Gastroesophageal sphincter (tissue), 4 donors: ENCODE data around the gene GPRC5B. TPM values are rescaled to one million over a fixed set of nuclear protein-coding genes. Genes with fewer than 3 reads are reported as not detected.

Experiments used
- ATAC-seq: fragments of 150-250 bp; one replicate; pipeline ENCODE4 v1.9.1; 2016; ENCODE audit warnings: mild to moderate bottlenecking, moderate library complexity
- H3K27ac ChIP-seq, 4 donors: fragments of 200-600 bp; sonication (generic) in 3 of 4; 1 replicate in 3 of 4; 2 replicates in 1 of 4; pipeline ENCODE4 v1.5.1; 2016 to 2019
- H3K27me3 ChIP-seq: fragments of 200-600 bp; sonication (generic); one replicate; pipeline ENCODE4 v1.5.1; 2019
- H3K36me3 ChIP-seq, 2 donors: fragments of 200-600 bp; sonication (generic); one replicate each; pipeline ENCODE4 v1.5.1; 2019; ENCODE audit warnings: control low read depth in 1 of 2
- H3K4me1 ChIP-seq, 3 donors: fragments of 200-600 bp; sonication (generic); 1 replicate in 2 of 3; 2 replicates in 1 of 3; pipeline ENCODE4 v1.5.1; 2016 to 2019; ENCODE audit warnings: control low read depth in 2 of 3
- H3K4me3 ChIP-seq, 2 donors: fragments of 200-600 bp; sonication (generic); one replicate each; pipeline ENCODE4 v1.5.1; 2019; ENCODE audit warnings: mild to moderate bottlenecking in 1 of 2, moderate library complexity in 1 of 2
- H3K9me3 ChIP-seq, 3 donors: fragments of 200-600 bp; sonication (generic); one replicate each; pipeline ENCODE4 v1.5.1; 2017 to 2019; ENCODE audit warnings: control low read depth in 2 of 3
- CTCF ChIP-seq, 4 experiments: fragments of 200-600 bp in 2 of 4; fragments of 450-650 bp in 2 of 4; sonication (generic) in 1 of 4; IDR thresholded peaks; one replicate each; pipeline ENCODE4 v1.5.1; 2017 to 2019; ENCODE audit warnings: antibody characterized with exemption in 4 of 4, mild to moderate bottlenecking in 2 of 4, moderate library complexity in 2 of 4
- EP300 ChIP-seq: sonication (generic); formaldehyde crosslinking; IDR thresholded peaks from one replicate; pipeline ENCODE4 v1.6.1; 2017; ENCODE audit warnings: antibody characterized with exemption, mild to moderate bottlenecking
- POLR2A ChIP-seq, 2 donors: fragments of 450-650 bp; IDR thresholded peaks; one replicate each; pipeline ENCODE4 v1.6.1; 2017; ENCODE audit warnings: antibody characterized with exemption in 2 of 2, mild to moderate bottlenecking in 2 of 2, moderate library complexity in 1 of 2
- POLR2AphosphoS5 ChIP-seq: sonication (generic); formaldehyde crosslinking; IDR thresholded peaks from one replicate; pipeline ENCODE4 v1.6.1; 2017; ENCODE audit warnings: antibody characterized with exemption
- WGBS, 2 donors: methylation state at CpG; one replicate each; pipeline ENCODE4 v1.1.5; 2018; ENCODE audit warnings: low coverage in 1 of 2; 5-methylcytosine and 5-hydroxymethylcytosine counted together
- total RNA-seq, 4 donors: library from RNA; depleted of rRNA; stranded (reverse); fragments of >200 nt; gene quantifications; one replicate each; pipeline ENCODE4 v1.1.0, GENCODE V29; 2016

Gene GPRC5B
- total RNA-seq, 4 donors from 2014 or later, result 11.5 to 29.2 (median 20.5) TPM

- Histone ChIP-seq H3K27me3 (no peaks in the 10 kb centered on the region), H3K9me3 (no peaks in the 10 kb centered on the region), H3K27ac (no peak overlapping the region), H3K4me1 (no peaks in the 10 kb centered on the region), H3K36me3 (peaks cover 0 to 34% of the 10 kb centered on the region in 2 donors), H3K4me3 (no peak overlapping the region)
- TF ChIP-seq POLR2A (IDR thresholded peaks at IDR 0.05) (no peak), EP300 (no peak), POLR2AphosphoS5 (no peak), CTCF (IDR thresholded peaks at IDR 0.05) (no peak)
- WGBS, 2 donors, result 93% methylated on average over 3 of the region's 4 CpGs; no CpG with 5 or more reads in 1 of the 2 donors
- no peak for ATAC-seq
Observed at GRCh38 chr16:19859603-19860002, 25.0 kb downstream of the GPRC5B start.

DNA sequence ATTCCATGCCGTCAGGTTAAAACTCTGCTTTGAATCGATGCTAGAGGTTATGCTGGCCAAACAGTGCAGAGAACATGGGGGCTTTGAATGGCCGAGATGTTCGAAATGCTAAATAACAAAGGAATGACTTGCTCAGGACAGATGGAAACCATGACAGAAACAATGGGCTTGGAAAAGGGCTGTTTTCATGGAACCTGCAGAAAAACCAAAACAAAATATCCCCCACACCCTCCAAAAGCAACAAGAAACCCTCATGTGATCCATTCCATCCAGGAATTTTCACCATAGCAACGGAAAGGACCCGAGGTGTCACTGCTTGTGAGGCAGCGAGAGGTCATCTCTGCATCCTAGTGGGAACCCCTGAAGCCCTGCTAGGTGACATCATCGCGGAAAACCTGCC lies 25.5 kb downstream of the GPRC5B start:
- no peak overlapping the region for H3K27ac ChIP-seq

DNA sequence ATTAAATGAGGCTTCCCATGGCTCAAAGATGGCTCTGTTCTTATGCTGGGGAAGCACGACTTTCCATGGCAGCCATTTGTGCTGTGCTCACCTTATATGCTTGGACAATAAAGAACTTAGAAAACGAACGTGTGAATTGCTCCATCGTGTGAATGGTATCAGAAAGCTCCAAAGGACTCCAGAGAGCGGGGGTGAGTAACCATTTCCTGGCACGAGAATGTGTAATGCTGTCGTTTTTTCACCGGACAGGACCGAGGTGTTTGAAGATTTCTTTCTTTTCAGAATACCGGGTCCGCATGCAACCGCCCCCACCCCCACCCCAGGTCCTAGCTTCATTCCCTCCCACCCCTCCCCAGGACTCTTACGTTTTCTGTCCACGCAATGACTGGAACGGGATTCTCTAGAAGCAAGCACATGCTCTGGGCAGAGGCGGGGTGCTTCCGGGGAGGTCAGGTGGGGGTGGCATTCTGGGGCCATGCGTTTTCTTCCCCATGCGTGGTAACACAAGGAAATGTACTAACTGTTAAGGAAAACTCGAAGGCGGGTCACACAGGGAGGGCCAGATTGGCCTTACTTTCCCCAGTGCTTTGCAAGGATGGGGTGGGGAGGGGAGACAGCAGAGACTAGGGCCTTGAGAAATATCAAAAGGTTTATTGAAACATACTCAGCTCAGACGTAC lies 26.2 kb downstream of the GPRC5B start:
- H3K9me3 ChIP-seq, result no peaks in the 10 kb centered on the region
- 49 to 75% methylated on average over 4 to 15 of the region's 22 CpGs for WGBS, 2 donors
- H3K36me3 ChIP-seq, result peaks cover 0 to 34% of the 10 kb centered on the region in 2 donors
- H3K27ac ChIP-seq, result no peak overlapping the region
- TF ChIP-seq CTCF (IDR thresholded peaks at IDR 0.05) (no peak), POLR2AphosphoS5 (no peak)
- no peaks in the 10 kb centered on the region for H3K4me1 ChIP-seq
- no peak overlapping the region for H3K4me3 ChIP-seq
- ATAC-seq, result no peak
- no peaks in the 10 kb centered on the region for H3K27me3 ChIP-seq

More for the DNA sequence above, 25.5 kb downstream of the GPRC5B start:
- H3K36me3 ChIP-seq, result peaks cover 0 to 34% of the 10 kb centered on the region in 2 donors
- no peak overlapping the region for H3K4me3 ChIP-seq
- TF ChIP-seq POLR2A (IDR thresholded peaks at IDR 0.05) (no peak), EP300 (no peak), CTCF (IDR thresholded peaks at IDR 0.05) (no peak), POLR2AphosphoS5 (no peak)
- no peaks in the 10 kb centered on the region for H3K4me1 ChIP-seq
- ATAC-seq, result no peak
- 91 to 92% methylated on average over 4 to 7 of the region's 9 CpGs for WGBS, 2 donors
- no peaks in the 10 kb centered on the region for H3K9me3 ChIP-seq
- H3K27me3 ChIP-seq, result no peaks in the 10 kb centered on the region

- TF ChIP-seq POLR2A (IDR thresholded peaks at IDR 0.05) (no peak), CTCF (IDR thresholded peaks at IDR 0.05) (no peak), POLR2AphosphoS5 (no peak), EP300 (no peak)
- H3K9me3 ChIP-seq, result no peaks in the 10 kb centered on the region
- no peaks in the 10 kb centered on the region for H3K27me3 ChIP-seq
- H3K36me3 ChIP-seq, result peaks cover 0 to 34% of the 10 kb centered on the region in 2 donors
- no peak overlapping the region for H3K27ac ChIP-seq
- ATAC-seq, result no peak
- no peaks in the 10 kb centered on the region for H3K4me1 ChIP-seq
- no peak overlapping the region for H3K4me3 ChIP-seq
- WGBS, 2 donors, result 69 to 73% methylated on average over 6 to 16 of the region's 16 CpGs
Observed at GRCh38 chr16:19857593-19858339, 26.9 kb downstream of the GPRC5B start.

- no peaks in the 10 kb centered on the region for H3K4me1 ChIP-seq
- TF ChIP-seq CTCF (IDR thresholded peaks at IDR 0.05) (no peak), POLR2AphosphoS5 (no peak), EP300 (no peak), POLR2A (IDR thresholded peaks at IDR 0.05) (no peak)
- no peaks in the 10 kb centered on the region for H3K27me3 ChIP-seq
- no peaks in the 10 kb centered on the region for H3K9me3 ChIP-seq
- H3K36me3 ChIP-seq, result peaks cover 0 to 28% of the 10 kb centered on the region in 2 donors
- ATAC-seq, result no peak
- no peak overlapping the region for H3K27ac ChIP-seq
- H3K4me3 ChIP-seq, result no peak overlapping the region
- WGBS, 2 donors, result 87 to 88% methylated on average over 3 to 9 of the region's 10 CpGs
Observed at GRCh38 chr16:19856120-19856519, 28.5 kb downstream of the GPRC5B start.
